Stimulated activated naive CD8-positive, alpha-beta T cell treated with anti-CD3 and anti-CD28 coated beads, Interleukin-15, amount 100 ng/mL, for 72 hours (primary cell): ENCODE data around the gene RIIAD1.
"Not testable (repeated sequence)": the region's sequence is repeated elsewhere in the genome, so short reads cannot be mapped to it uniquely, and the experiment has no call there.

Source experiments
- ATAC-seq: fragments of 150-1000 bp; cut with Tn5 transposase; 2 replicates; pipeline ENCODE4 v1.10.0; 2021; ENCODE audit warnings: mild to moderate bottlenecking, moderate library complexity
- DNase-seq, 2 donors: peaks; one replicate each; pipeline ENCODE4 v3.0.0; 2021 to 2022
- H3K27ac Mint-ChIP-seq, 2 donors: one replicate each; pipeline ENCODE4 v1.8.0; 2022; ENCODE audit warnings: mild to moderate bottlenecking in 2 of 2, mixed read lengths in 2 of 2, moderate library complexity in 2 of 2
- H3K27me3 Mint-ChIP-seq: one replicate; pipeline ENCODE4 v1.8.0; 2022; ENCODE audit warnings: mixed read lengths
- H3K4me1 Mint-ChIP-seq: one replicate; pipeline ENCODE4 v1.8.0; 2022; ENCODE audit warnings: mild to moderate bottlenecking, mixed read lengths
- H3K4me3 Mint-ChIP-seq, 2 donors: one replicate each; pipeline ENCODE4 v1.8.0; 2022; ENCODE audit warnings: mild to moderate bottlenecking in 2 of 2, mixed read lengths in 2 of 2, moderate library complexity in 1 of 2
- H3K9me3 Mint-ChIP-seq, 2 donors: one replicate each; pipeline ENCODE4 v1.8.0; 2022; ENCODE audit warnings: mixed read lengths in 2 of 2

Gene RIIAD1

DNA sequence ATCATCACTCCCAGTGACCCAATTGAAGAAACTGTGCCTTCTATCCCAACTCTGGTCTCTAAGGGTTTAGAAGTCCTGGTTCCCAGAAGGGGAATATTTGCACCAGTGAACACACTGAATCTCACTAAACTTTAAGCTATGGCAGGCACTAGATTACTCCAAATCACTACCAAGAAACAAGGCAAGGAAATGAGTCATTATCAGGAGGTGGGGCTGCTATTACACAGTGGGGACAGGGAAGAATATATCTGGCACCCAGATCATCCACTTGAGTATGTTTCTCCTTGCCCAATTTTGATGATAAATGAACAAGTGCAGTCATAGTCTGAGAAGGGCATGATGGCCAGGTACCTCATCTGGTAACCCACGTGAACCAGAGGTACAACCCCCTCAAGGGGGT lies 35.0 kb downstream of the RIIAD1 start:
- H3K4me3 Mint-ChIP-seq: no peak overlapping the region
- peaks cover 20% of the 10 kb centered on the region for H3K4me1 Mint-ChIP-seq
- no peaks in the 10 kb centered on the region for H3K9me3 Mint-ChIP-seq
- ATAC-seq (peak; percentile 84), DNase-seq (no peak)
- peak overlapping the region in 1 of 2 donors; percentile 67 for H3K27ac Mint-ChIP-seq
- H3K27me3 Mint-ChIP-seq: no peaks in the 10 kb centered on the region

DNA sequence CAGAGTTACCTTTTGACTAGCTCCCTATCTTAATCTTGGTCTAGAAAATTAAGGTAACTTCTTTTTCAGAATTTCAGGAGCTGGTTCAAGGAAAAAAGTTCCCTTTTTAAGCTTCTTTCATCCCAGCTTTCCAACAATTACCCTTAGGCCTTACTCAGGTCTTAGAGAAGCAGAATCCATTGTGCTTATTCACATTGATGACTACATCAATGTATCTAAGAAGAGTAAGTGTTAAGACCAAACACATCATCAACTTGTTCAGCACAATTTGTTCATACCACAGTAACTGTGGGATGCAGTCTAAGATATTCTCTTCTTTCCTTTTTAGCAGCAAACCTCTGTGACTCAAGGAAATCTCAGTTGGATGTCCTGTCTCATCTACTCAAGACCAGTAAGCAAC lies 37.9 kb downstream of the RIIAD1 start:
- no peaks in the 10 kb centered on the region for H3K27me3 Mint-ChIP-seq
- H3K9me3 Mint-ChIP-seq: no peaks in the 10 kb centered on the region
- no peak overlapping the region for H3K27ac Mint-ChIP-seq
- DNase-seq: no peak
- no peak overlapping the region for H3K4me3 Mint-ChIP-seq
- peaks cover 42% of the 10 kb centered on the region for H3K4me1 Mint-ChIP-seq
- no peak for ATAC-seq

GRCh38 chr1:151760597-151761385 lies 39.5 kb downstream of the RIIAD1 start:
- no peak overlapping the region for H3K4me3 Mint-ChIP-seq
- H3K27ac Mint-ChIP-seq: no peak overlapping the region
- DNase-seq (no peak), ATAC-seq (no peak)
- H3K4me1 Mint-ChIP-seq: peaks cover 46% of the 10 kb centered on the region
- H3K27me3 Mint-ChIP-seq: no peaks in the 10 kb centered on the region
- H3K9me3 Mint-ChIP-seq: no peaks in the 10 kb centered on the region

DNA sequence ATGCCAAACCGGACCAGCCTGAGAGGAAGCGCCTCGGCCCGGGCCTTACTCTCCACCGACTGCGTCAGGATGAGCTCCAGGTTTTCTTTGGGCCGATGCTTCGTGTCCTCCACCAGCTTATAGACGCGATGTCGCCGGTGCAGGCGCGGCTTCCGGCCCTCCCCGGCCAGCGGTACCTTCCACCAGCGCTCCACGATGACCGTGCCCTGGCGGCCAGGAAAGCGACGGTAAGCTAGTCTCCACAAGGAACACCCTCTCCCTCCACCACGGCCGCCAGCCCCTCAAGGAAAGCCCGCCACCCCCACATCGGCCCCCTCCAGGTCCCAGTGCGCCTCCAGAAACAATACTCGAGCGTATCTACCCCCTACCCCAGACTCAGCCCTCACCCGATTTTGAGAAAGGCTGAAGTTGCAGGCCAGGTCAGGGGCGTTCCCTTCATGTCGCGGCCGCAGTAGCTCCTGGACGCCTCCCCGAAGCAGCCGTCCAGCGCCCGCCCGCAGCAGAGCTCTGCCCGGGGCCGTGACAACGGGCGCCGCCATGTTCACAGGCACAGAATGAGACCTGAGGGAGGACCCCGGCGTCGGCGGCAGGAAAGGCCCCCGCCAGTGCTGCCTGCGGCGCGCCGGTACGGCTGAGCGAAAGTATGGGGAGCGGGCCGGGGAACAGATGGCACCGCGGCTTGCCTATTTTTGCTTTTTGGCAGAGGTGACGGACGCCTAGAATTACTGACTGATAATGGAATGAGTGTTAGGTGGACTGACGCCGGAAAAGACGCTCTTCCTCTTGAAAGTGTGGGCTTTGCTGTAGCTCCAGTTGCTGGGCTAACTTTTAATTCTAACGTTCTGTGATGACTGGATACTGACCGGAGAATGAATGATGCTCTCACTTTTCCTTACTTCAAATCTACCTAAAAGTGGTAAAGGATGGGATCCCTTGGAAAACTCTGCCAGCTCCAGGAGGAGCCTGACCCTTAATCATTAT lies 41.9 kb downstream of the RIIAD1 start, which contains the start of gene MRPL9:
TSS of gene MRPL9 (minus strand) at position 556 of the 981 bp plus-strand sequence. CDS start at position 539, 17 bp downstream.
- H3K27ac Mint-ChIP-seq: peak within 1 kb of the TSS; percentile 99
- H3K9me3 Mint-ChIP-seq: no peaks in the 10 kb centered on the region
- H3K4me3 Mint-ChIP-seq: peak within 1 kb of the TSS; percentile 95 to 98
- ATAC-seq (peak; percentile 100), DNase-seq (peak; percentile 85 to 89)
- peaks cover 37% of the 10 kb centered on the region for H3K4me1 Mint-ChIP-seq
- H3K27me3 Mint-ChIP-seq: no peaks in the 10 kb centered on the region

DNA sequence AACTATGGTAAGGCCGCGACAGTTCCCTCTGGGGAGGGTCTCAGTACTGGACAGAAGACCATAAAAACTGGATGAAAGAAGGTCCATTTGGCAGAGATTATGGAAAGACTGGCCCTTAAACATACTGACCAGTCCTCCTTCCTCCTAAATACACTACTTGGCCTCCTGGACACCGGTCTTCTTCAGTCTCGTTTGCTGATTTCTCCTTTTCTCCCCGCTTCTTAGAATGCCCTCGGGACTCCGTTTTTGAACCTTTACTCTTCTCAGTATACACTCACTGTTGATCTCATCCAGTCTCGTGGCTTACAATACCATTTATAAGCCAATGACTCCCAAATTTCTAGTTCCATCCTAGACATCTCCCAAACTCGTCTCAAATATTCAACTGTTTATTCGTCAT lies 42.7 kb downstream of the RIIAD1 start:
- Mint-ChIP-seq H3K27me3 (no peaks in the 10 kb centered on the region), H3K4me1 (peaks cover 41% of the 10 kb centered on the region)

GRCh38 chr1:151768351-151769066 lies 47.2 kb downstream of the RIIAD1 start:
- H3K4me1 Mint-ChIP-seq: peaks cover 21% of the 10 kb centered on the region

More for the DNA sequence above, 42.7 kb downstream of the RIIAD1 start:
- DNase-seq (no peak), ATAC-seq (no peak)
- Mint-ChIP-seq H3K27ac (peak overlapping the region; percentile 99), H3K4me3 (peak overlapping the region; percentile 95 to 98), H3K9me3 (no peaks in the 10 kb centered on the region)

GRCh38 chr1:151769270-151769669 lies 47.9 kb downstream of the RIIAD1 start:
- H3K4me1 Mint-ChIP-seq: peaks cover 13% of the 10 kb centered on the region
- H3K27me3 Mint-ChIP-seq, DNase-seq: not testable (repeated sequence)

More at GRCh38 chr1:151768351-151769066, 47.2 kb downstream of the RIIAD1 start:
- H3K4me3 Mint-ChIP-seq, H3K27ac Mint-ChIP-seq, H3K27me3 Mint-ChIP-seq, H3K9me3 Mint-ChIP-seq, DNase-seq, ATAC-seq: not testable (repeated sequence)

DNA sequence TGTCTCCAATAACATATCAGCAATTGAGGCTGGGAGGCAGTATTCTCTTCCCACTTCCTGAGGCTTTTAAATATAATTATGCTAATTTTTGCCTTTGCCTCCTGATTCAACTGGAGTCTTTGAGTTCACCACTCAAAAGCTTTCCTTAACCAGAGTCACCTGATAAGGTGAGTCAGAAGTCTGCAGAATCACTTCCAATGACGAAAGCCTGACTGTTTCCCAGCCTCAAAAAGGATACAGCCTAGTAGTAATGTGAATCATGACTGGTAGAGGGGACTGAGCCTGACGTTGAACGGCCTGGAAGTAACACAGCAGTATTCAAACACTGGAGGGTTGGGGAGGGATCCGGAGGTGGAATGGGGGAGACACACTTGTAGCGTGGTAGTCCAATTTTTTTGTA lies 52.4 kb downstream of the RIIAD1 start:
- Mint-ChIP-seq H3K4me3 (no peak overlapping the region), H3K27ac (no peak overlapping the region), H3K4me1 (no peaks in the 10 kb centered on the region), H3K27me3 (no peaks in the 10 kb centered on the region), H3K9me3 (no peaks in the 10 kb centered on the region)
- ATAC-seq (no peak), DNase-seq (no peak)

More at GRCh38 chr1:151769270-151769669, 47.9 kb downstream of the RIIAD1 start:
- not testable (repeated sequence) for H3K9me3 Mint-ChIP-seq, H3K27ac Mint-ChIP-seq, ATAC-seq, H3K4me3 Mint-ChIP-seq

DNA sequence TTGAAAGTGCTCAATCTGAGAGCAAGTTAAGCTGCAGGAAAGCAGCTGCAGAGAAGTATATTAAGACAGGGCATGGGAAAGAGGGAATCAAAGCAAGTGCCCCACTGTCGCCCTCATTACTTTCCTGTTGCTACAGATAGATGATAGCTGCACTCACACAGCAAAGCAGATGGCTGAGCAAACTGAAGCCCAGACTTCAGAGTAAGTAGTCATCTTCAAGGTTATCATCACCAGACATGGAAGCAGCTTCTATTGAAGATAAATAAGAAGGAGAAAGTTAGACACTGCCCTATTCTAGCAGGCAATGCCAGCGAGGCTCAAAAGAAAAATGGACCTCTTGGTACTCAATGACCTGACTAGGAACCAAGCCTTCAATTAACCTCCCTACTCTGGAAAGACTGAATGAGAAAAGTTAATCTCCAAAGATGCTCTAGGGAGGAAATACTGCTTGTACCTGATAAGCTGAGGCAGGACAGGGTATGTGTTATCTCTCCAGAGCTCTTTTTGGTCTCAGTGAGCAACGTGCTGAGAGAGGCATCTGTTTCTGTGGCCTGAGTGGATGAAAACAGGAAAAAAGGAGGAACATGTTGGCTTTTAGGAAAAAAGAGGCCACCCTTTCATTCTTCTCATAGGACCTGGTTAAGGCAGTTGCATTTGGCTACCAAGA lies 53.1 kb downstream of the RIIAD1 start:
- H3K4me1 Mint-ChIP-seq: no peaks in the 10 kb centered on the region
- H3K27me3 Mint-ChIP-seq: no peaks in the 10 kb centered on the region
- no peak overlapping the region for H3K4me3 Mint-ChIP-seq
- no peaks in the 10 kb centered on the region for H3K9me3 Mint-ChIP-seq
- no peak for ATAC-seq
- no peak overlapping the region for H3K27ac Mint-ChIP-seq
- DNase-seq: no peak

- Mint-ChIP-seq H3K9me3 (no peaks in the 10 kb centered on the region), H3K4me1 (no peaks in the 10 kb centered on the region), H3K4me3 (no peak overlapping the region), H3K27me3 (no peaks in the 10 kb centered on the region), H3K27ac (no peak overlapping the region)
- ATAC-seq (no peak), DNase-seq (no peak)
Measured at GRCh38 chr1:151775894-151776664, 54.8 kb downstream of the RIIAD1 start.

DNA sequence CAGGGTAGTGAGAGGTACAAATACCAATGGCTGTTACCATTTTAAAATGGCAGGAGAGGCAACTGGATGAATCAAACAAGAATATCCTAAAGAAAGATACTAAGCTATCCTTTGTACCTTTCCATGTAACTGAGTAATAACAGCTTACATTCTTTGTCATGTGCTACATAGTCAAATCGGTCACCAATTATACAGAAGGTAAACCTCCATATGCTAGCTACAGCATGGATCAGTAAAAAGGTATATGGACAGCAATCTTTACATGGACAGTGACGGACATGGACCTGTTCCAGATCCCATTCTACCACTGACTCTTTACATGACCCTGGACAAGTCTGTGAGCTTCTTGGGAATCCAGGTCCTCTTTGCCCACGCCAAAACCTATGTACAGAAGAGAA lies 55.3 kb downstream of the RIIAD1 start:
- H3K4me3 Mint-ChIP-seq: no peak overlapping the region
- H3K27me3 Mint-ChIP-seq: no peaks in the 10 kb centered on the region
- no peak overlapping the region for H3K27ac Mint-ChIP-seq
- no peaks in the 10 kb centered on the region for H3K4me1 Mint-ChIP-seq
- H3K9me3 Mint-ChIP-seq: no peaks in the 10 kb centered on the region
- DNase-seq (no peak), ATAC-seq (no peak)

GRCh38 chr1:151777317-151777716 lies 56.0 kb downstream of the RIIAD1 start:
- H3K9me3 Mint-ChIP-seq: no peaks in the 10 kb centered on the region
- ATAC-seq (no peak), DNase-seq (no peak)
- H3K4me1 Mint-ChIP-seq: no peaks in the 10 kb centered on the region
- no peaks in the 10 kb centered on the region for H3K27me3 Mint-ChIP-seq
- H3K27ac Mint-ChIP-seq: no peak overlapping the region
- H3K4me3 Mint-ChIP-seq: no peak overlapping the region
